GM21526 (cell line): ENCODE results near the gene OR14A2.
"Not testable (repeated sequence)": the region's sequence is repeated elsewhere in the genome, so short reads cannot be mapped to it uniquely, and the experiment has no call there.

Source experiments
- ATAC-seq: cut with Tn5 transposase; IDR thresholded peaks from one replicate; pipeline ENCODE4 v1.9.1; 2021; ENCODE audit warnings: moderate library complexity; ENCODE audit not compliant: unreplicated experiment, low FRiP score

Gene OR14A2

GRCh38 chr1:247748041-247748440 is at the start of gene OR14A2:
TSS of gene OR14A2 (minus strand) at chr1:247748141.
- no peak for ATAC-seq

- ATAC-seq, result no peak
Observed at GRCh38 chr1:247797518-247797917, 49.6 kb upstream of the OR14A2 start.

DNA sequence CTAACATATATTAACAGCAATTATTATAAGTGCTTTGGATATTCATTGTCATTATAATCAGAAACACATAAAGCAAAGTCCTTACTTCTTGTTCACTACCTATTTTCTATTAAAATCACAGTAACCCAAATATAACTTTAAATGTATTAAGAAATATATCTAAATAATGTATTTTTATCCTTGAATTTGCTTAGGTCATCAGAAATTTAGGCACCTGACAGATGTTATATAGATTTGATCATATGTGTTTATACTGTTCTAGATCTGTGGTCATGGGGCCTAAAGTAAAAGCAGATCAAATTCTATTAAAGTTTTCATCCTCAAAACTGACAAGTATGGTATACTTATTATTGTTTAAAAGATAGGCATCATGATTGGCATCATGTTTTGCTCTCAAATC is 21.7 kb upstream of the OR14A2 start:
- ATAC-seq, result no peak

- no peak for ATAC-seq
Observed at GRCh38 chr1:247760456-247760855, 12.5 kb upstream of the OR14A2 start, which contains the start of gene OR1C1. TSS of gene OR1C1 (minus strand) at chr1:247760556. CDS start at chr1:247758406, 2,150 bp downstream.

DNA sequence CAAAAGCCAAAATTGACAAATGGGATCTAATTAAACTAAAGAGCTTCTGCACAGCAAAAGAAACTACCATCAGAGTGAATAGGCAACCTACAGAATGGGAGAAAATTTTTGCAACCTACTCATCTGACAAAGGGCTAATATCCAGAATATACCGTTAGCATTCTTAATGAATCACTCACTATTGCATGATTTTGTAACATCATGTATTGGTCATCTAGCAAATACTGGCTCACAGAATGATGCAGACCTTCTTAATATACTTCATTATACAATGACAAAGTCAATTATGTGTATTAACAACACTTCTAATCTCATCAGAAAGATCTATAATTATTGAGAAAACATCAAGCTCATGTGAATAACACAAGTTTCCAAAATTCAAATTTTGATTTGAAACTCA is 6.4 kb upstream of the OR14A2 start:
- ATAC-seq, result not testable (repeated sequence)

DNA sequence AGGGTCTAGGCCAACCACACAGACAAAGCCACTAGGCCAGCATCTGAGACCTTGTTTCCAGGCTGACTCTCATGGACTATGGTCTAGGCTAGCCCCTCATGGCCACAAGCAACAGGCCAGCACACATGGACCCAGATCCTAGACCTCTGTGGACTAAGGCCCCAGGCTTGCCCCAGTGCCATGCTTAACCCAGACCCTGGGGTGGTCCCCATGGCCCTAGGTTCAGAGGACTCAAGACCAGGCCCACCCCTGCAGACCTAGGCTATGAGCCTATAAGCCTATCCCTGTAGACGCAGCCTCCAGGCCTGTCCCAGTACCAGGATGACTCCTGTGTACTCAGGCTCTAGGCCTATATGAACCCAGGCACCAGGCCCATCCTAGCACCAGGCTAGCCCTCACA is 1.9 kb upstream of the OR14A2 start:
- no peak for ATAC-seq

DNA sequence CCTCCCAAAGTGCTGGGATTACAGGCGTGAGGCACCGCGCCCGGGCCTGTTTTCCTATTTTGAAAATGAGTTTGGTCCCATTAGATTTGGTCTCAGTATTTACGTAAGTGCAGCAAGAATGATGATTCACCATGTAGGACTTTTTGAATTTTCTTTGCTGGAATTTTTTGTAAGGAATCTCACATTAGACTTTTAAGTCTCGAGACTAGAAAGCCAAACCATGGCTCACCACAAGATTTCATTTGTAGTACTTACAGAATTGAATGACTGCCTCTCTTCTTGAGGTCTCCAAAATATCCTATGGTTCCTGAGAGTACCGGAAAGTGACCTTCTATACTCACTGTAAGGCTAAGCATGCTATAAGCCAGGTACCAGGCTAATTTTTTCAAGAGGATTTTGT is 325 bp downstream of the OR14A2 start:
- no peak for ATAC-seq

GRCh38 chr1:247746391-247746935 is 1.5 kb downstream of the OR14A2 start:
- no peak for ATAC-seq

DNA sequence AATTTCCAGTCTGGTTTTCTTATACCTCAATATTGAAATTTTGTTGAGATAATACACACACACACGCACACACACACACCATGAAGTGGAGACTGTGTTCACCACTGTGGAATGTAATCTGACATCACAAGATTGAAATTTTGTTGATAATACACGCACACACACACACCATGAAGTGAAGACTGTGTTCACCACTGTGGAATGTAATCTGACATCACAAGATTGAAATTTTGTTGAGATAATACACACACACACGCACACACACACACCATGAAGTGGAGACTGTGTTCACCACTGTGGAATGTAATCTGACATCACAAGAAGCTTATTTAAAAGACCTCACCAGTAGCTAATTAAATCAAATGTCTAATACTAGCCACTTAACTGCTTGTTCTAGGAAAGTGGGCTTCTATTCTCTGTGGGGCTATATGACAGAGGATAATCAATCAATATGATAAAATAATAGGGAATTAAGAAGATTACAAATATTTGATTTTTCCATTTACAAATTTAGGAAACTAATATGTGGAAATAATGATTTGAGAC is 5.7 kb downstream of the OR14A2 start:
- ATAC-seq, result not testable (repeated sequence)

- no peak for ATAC-seq
Observed at GRCh38 chr1:247741756-247742155, 6.2 kb downstream of the OR14A2 start.

DNA sequence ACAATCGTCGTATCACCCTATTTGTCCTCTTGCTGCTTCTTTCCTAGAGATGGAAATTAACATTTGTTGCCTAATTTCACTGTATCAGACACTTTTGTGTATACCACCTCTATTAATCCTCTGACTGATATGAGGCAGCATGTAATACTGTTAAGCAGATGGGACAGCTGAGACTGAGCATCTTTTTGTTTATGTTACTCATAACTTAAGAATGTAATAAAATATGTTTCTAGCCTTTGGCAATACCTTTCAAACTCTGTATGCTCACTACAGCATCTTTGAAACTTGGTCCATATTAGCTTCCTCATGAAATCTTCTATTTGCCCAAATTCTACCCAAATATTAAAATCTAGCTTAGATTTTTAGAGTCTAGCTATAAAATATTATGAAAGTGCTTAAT is 7.2 kb downstream of the OR14A2 start:
- no peak for ATAC-seq

- no peak for ATAC-seq
Observed at GRCh38 chr1:247738315-247738714, 9.6 kb downstream of the OR14A2 start, which contains the start of gene OR14K1. TSS of gene OR14K1 (plus strand) at chr1:247738615. CDS start at chr1:247738615, 0 bp downstream.

DNA sequence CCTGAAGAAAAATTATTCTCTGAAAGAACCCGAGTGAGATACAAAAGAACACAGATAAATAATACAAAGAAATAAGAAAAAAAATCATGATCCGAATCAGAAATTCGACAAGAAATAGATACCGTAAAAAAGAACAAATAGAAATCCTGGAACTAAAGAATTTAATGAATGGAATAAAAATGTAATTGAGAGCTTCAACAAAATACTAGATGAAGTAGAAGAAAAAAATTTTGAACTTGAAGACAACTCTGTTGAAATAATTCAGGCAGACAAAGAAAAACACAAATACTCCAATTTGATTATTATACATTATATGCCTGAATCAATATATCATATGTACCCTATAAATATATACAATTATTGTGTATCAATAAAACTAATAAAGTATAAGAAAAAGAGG is 26.7 kb downstream of the OR14A2 start:
- no peak for ATAC-seq

DNA sequence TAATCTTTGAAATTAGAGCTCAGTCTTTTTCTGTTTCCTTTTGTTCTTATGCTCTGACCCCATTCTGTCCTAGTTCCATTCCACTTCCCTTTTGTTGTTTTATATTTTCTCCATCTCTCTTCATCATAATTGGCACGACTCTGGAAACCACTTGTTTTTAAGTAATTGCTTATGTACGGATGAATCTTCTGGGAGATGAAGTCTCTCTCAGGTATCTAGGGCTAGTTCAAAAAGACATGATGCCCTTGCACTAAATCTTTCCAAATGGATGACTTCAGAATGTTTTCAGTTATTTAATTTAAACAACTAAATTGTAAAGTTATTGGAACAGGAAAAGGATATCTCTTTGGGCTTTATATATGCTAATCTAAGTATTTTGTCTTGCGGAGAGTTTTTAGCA is 31.4 kb downstream of the OR14A2 start, which contains the start of gene OR6F1:
Gene OR6F1, minus strand, starts transcription at position 101 of the 400 bp plus-strand sequence. CDS start 3,891 bp downstream, outside the sequence.
- ATAC-seq, result no peak

DNA sequence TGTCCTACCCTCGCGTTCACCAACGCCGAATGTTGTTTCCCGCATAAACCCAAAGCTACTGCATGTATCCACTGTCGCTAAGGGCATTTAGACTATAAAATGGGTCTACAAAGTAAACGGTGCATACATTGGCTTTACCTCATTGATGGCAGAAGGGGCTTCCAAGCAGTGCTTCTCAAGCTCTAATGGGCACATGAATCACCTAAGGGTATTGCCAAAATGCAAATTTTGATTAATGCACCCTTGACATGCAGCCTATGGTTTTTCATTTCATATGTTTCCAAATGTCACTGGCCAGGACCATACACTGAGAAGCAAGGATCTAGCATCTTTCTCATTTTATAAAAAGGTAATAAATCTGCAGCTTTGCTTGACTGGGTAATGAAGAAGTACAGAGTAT is 34.2 kb downstream of the OR14A2 start:
- no peak for ATAC-seq

GRCh38 chr1:247710681-247711080 is 37.3 kb downstream of the OR14A2 start:
- ATAC-seq, result not testable (repeated sequence)

DNA sequence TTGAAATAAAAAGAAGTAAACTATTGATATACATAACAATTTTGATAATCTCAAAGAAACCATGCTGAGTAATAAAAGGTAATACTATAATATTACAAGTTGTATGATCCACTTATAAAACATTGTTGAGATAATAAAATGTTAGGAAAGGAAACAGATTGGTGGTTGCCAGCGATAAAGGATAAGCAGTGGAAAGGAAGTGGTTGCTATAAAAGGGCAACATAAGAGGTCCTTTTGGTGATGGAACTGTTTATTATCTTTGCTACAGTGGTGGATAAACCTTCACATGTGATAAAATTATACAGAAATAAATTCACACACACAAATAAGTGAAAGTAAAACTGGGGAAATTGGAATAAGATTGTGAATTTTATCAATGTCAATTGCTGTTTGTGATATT is 46.6 kb downstream of the OR14A2 start:
- no peak for ATAC-seq

- ATAC-seq, result peak; percentile 96
Observed at GRCh38 chr1:247681288-247681897, 66.5 kb downstream of the OR14A2 start.

DNA sequence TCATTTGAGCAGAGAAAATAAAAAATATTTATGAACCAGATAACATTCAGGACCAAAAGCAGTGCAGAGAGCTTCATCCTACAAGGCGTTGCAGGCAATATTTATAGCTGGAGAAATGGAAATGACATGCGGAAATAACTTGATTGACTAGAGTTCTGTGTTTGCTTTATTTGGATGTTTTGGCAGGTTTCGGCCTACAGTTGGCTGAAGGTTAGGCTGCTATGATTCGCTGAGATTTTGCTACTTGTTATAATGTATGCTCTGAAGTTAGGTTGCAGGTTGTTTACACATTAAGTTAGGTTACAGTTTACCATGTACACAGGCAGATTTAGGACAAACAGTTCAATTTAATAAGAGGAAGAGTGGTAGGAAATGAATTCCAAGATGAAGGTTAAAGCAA is 67.8 kb downstream of the OR14A2 start:
- no peak for ATAC-seq

DNA sequence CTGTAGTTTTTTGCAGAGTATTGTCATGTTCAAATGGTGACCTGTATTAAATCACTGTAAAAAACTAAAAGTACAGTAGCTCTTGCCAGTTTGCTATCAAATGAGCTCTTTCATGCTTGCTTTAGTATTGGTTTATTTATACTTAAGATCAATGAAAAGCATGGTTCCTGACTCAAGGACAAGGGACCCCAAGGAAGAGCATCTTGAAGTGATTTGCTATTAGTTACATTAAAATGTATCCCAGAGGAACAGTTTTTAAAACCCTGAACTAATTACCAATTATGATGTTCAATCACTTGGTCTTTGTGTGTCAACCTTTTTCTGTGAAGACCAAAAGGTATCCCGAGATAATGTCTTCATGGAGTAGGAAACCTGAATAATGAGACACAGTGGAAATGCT is 68.3 kb downstream of the OR14A2 start, which contains the start of gene OR13G1:
Gene OR13G1, minus strand, starts transcription at position 101 of the 400 bp plus-strand sequence. CDS start 6,698 bp downstream, outside the sequence.
- ATAC-seq, result no peak
